Stomach smooth muscle (tissue), 2 donors: ENCODE results near the gene ZNF236.

Experiments
- H3K27ac ChIP-seq: one replicate; pipeline ENCODE4 v1.7.0; 2013; ENCODE audit warnings: mild to moderate bottlenecking, low read length, inconsistent platforms
- H3K27me3 ChIP-seq, 2 donors: one replicate each; pipeline ENCODE4 v1.7.0; 2013; ENCODE audit warnings: low read length in 2 of 2; ENCODE audit not compliant: insufficient read depth in 2 of 2, control insufficient read depth in 1 of 2
- H3K36me3 ChIP-seq, 2 donors: one replicate each; pipeline ENCODE4 v1.7.0; 2013; ENCODE audit warnings: low read length in 2 of 2; ENCODE audit not compliant: control insufficient read depth in 2 of 2, insufficient read depth in 2 of 2
- H3K4me1 ChIP-seq: one replicate; pipeline ENCODE4 v1.7.0; 2013; ENCODE audit warnings: low read length; ENCODE audit not compliant: control insufficient read depth, insufficient read depth
- H3K4me3 ChIP-seq, 2 donors: one replicate each; pipeline ENCODE4 v1.7.0; 2013; ENCODE audit warnings: low read length in 2 of 2
- H3K9ac ChIP-seq, 2 donors: one replicate each; pipeline ENCODE4 v1.7.0; 2013; ENCODE audit warnings: low read length in 2 of 2, mild to moderate bottlenecking in 1 of 2
- H3K9me3 ChIP-seq, 2 donors: one replicate each; pipeline ENCODE4 v1.7.0; 2013; ENCODE audit warnings: low read length in 2 of 2; ENCODE audit not compliant: control insufficient read depth in 2 of 2
- donor health status: healthy.
- donor health status: Pancreatic carcinoma.

Gene ZNF236

GRCh38 chr18:77008006-77008405, 185.6 kb downstream of the ZNF236 start:
- Histone ChIP-seq H3K4me1 (peaks cover 3% of the 10 kb centered on the region), H3K36me3 (peaks cover 0 to 6% of the 10 kb centered on the region in 2 donors), H3K4me3 (no peak overlapping the region), H3K9me3 (no peaks in the 10 kb centered on the region), H3K9ac (no peak overlapping the region), H3K27me3 (no peaks in the 10 kb centered on the region), H3K27ac (no peak overlapping the region)

GRCh38 chr18:77008576-77009315, 186.4 kb downstream of the ZNF236 start:
- no peak overlapping the region for H3K9ac ChIP-seq
- no peak overlapping the region for H3K4me3 ChIP-seq
- H3K27ac ChIP-seq, result no peak overlapping the region
- H3K36me3 ChIP-seq, result peaks cover 0 to 6% of the 10 kb centered on the region in 2 donors
- H3K4me1 ChIP-seq, result peaks cover 3% of the 10 kb centered on the region
- no peaks in the 10 kb centered on the region for H3K9me3 ChIP-seq
- H3K27me3 ChIP-seq, result no peaks in the 10 kb centered on the region

- Histone ChIP-seq H3K9me3 (no peaks in the 10 kb centered on the region), H3K27ac (no peak overlapping the region)
Measured at GRCh38 chr18:77009675-77010074, 187.3 kb downstream of the ZNF236 start.

GRCh38 chr18:77012120-77012519, 189.8 kb downstream of the ZNF236 start:
- Histone ChIP-seq H3K4me1 (no peaks in the 10 kb centered on the region), H3K27me3 (no peaks in the 10 kb centered on the region), H3K36me3 (peaks cover 3 to 14% of the 10 kb centered on the region in 2 donors), H3K9ac (no peak overlapping the region), H3K9me3 (no peaks in the 10 kb centered on the region), H3K4me3 (no peak overlapping the region), H3K27ac (no peak overlapping the region)

More at GRCh38 chr18:77009675-77010074, 187.3 kb downstream of the ZNF236 start:
- Histone ChIP-seq H3K27me3 (no peaks in the 10 kb centered on the region), H3K9ac (no peak overlapping the region), H3K36me3 (peaks cover 0 to 6% of the 10 kb centered on the region in 2 donors), H3K4me1 (peaks cover 3% of the 10 kb centered on the region), H3K4me3 (no peak overlapping the region)

GRCh38 chr18:77012806-77013541, 190.6 kb downstream of the ZNF236 start:
- Histone ChIP-seq H3K4me1 (no peaks in the 10 kb centered on the region), H3K27ac (no peak overlapping the region), H3K36me3 (peaks cover 3 to 17% of the 10 kb centered on the region in 2 donors), H3K27me3 (no peaks in the 10 kb centered on the region), H3K9me3 (no peaks in the 10 kb centered on the region), H3K9ac (no peak overlapping the region), H3K4me3 (no peak overlapping the region)

GRCh38 chr18:77013811-77014521, 191.6 kb downstream of the ZNF236 start:
- peaks cover 3 to 17% of the 10 kb centered on the region in 2 donors for H3K36me3 ChIP-seq
- no peaks in the 10 kb centered on the region for H3K4me1 ChIP-seq
- H3K27ac ChIP-seq, result no peak overlapping the region
- H3K4me3 ChIP-seq, result no peak overlapping the region
- H3K27me3 ChIP-seq, result no peaks in the 10 kb centered on the region
- H3K9me3 ChIP-seq, result no peaks in the 10 kb centered on the region
- H3K9ac ChIP-seq, result no peak overlapping the region

GRCh38 chr18:77014538-77014937, 192.2 kb downstream of the ZNF236 start:
- H3K9me3 ChIP-seq, result no peaks in the 10 kb centered on the region
- no peaks in the 10 kb centered on the region for H3K27me3 ChIP-seq
- no peak overlapping the region for H3K27ac ChIP-seq
- peaks cover 3 to 17% of the 10 kb centered on the region in 2 donors for H3K36me3 ChIP-seq
- no peaks in the 10 kb centered on the region for H3K4me1 ChIP-seq
- H3K9ac ChIP-seq, result no peak overlapping the region
- no peak overlapping the region for H3K4me3 ChIP-seq

- H3K9ac ChIP-seq, result no peak overlapping the region
Measured at GRCh38 chr18:77015169-77015568, 192.8 kb downstream of the ZNF236 start.

GRCh38 chr18:77015771-77016710, 193.7 kb downstream of the ZNF236 start:
- Histone ChIP-seq H3K27ac (no peak overlapping the region), H3K27me3 (no peaks in the 10 kb centered on the region), H3K4me3 (no peak overlapping the region), H3K9me3 (no peaks in the 10 kb centered on the region), H3K9ac (no peak overlapping the region), H3K36me3 (peaks cover 3 to 13% of the 10 kb centered on the region in 2 donors), H3K4me1 (no peaks in the 10 kb centered on the region)

More at GRCh38 chr18:77015169-77015568, 192.8 kb downstream of the ZNF236 start:
- Histone ChIP-seq H3K36me3 (peaks cover 3 to 17% of the 10 kb centered on the region in 2 donors), H3K27me3 (no peaks in the 10 kb centered on the region), H3K27ac (no peak overlapping the region), H3K4me3 (no peak overlapping the region), H3K9me3 (no peaks in the 10 kb centered on the region), H3K4me1 (no peaks in the 10 kb centered on the region)

- no peak overlapping the region for H3K9ac ChIP-seq
Measured at GRCh38 chr18:77016936-77017335, 194.6 kb downstream of the ZNF236 start.

More at GRCh38 chr18:77016936-77017335, 194.6 kb downstream of the ZNF236 start:
- H3K4me1 ChIP-seq, result no peaks in the 10 kb centered on the region
- H3K27ac ChIP-seq, result no peak overlapping the region
- H3K27me3 ChIP-seq, result no peaks in the 10 kb centered on the region
- no peaks in the 10 kb centered on the region for H3K9me3 ChIP-seq
- no peak overlapping the region for H3K4me3 ChIP-seq
- H3K36me3 ChIP-seq, result peaks cover 3 to 11% of the 10 kb centered on the region in 2 donors
